Upper lobe of left lung (tissue), 4 donors: ENCODE measurements around the gene PLXNA4.

Experiments
- POLR2A ChIP-seq, 4 donors: fragments of 450-650 bp; IDR thresholded peaks; one replicate each; pipeline ENCODE4 v1.5.1; 2016 to 2017; ENCODE audit warnings: antibody characterized with exemption in 4 of 4, mild to moderate bottlenecking in 2 of 4
- TF ChIP-seq, protein P1 (sequence below), 6 experiments: fragments of 450-650 bp in 4 of 6; fragments of 200-600 bp in 2 of 6; sonication (generic) in 2 of 6; IDR thresholded peaks; one replicate each; pipeline ENCODE4 v1.5.1; 2016 to 2019; ENCODE audit warnings: antibody characterized with exemption in 6 of 6

DNA sequence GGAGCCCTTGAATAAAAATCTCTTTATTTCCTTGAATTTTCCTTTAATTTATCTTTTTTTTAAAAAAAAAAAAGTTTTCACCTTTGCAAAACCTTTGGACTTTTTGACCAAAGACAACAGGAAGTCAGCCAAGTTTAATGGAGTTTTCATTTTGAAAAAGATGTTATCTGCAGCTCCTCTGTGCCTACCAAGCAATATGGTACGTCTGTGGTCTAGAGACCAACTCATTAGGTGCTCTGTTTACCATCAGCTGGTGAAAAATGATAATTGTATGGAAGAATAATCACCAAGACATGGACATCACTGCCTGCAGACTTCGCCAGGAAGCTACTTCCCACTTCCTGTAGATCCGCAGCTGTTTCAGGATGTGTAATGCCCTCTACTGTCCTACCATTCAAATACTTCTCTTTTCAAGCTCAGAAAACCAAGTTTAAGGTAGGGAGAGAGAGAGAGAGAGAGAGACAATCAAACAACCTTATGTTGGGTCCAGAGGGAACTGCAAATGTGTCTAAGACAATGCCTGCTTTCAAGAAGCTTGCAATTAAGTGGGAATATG is 18.7 kb downstream of the PLXNA4 start:
- TF ChIP-seq, protein P1, sequence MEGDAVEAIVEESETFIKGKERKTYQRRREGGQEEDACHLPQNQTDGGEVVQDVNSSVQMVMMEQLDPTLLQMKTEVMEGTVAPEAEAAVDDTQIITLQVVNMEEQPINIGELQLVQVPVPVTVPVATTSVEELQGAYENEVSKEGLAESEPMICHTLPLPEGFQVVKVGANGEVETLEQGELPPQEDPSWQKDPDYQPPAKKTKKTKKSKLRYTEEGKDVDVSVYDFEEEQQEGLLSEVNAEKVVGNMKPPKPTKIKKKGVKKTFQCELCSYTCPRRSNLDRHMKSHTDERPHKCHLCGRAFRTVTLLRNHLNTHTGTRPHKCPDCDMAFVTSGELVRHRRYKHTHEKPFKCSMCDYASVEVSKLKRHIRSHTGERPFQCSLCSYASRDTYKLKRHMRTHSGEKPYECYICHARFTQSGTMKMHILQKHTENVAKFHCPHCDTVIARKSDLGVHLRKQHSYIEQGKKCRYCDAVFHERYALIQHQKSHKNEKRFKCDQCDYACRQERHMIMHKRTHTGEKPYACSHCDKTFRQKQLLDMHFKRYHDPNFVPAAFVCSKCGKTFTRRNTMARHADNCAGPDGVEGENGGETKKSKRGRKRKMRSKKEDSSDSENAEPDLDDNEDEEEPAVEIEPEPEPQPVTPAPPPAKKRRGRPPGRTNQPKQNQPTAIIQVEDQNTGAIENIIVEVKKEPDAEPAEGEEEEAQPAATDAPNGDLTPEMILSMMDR (IDR thresholded peaks at IDR 0.05), result no peak
- no peak for TF ChIP-seq POLR2A (IDR thresholded peaks at IDR 0.05)
